Astrocyte (in vitro differentiated cells and primary cell): ENCODE results near the gene EML1. TPM values are rescaled to one million over a fixed set of nuclear protein-coding genes. Genes with fewer than 3 reads are reported as not detected.

Source experiments
- DNase-seq: peaks from one replicate; pipeline ENCODE4 v3.0.0-alpha.2; 2010; ENCODE audit warnings: low read depth
- FAIRE-seq: peaks from 2 replicates; lab custom pipeline; 2011; peaks lifted over from hg19 to GRCh38; lab: Jason Lieb, UNC
- H2AFZ ChIP-seq: 2 replicates; pipeline ENCODE4 v1.6.0; 2012; ENCODE audit warnings: low read depth, low read length, inconsistent platforms
- H3K27ac ChIP-seq: 2 replicates; pipeline ENCODE4 v1.5.1; 2011; ENCODE audit warnings: low read depth, low read length, inconsistent platforms
- H3K27me3 ChIP-seq: 2 replicates; pipeline ENCODE4 v1.6.0; 2011; ENCODE audit warnings: low read length, inconsistent platforms; ENCODE audit not compliant: insufficient read depth
- H3K36me3 ChIP-seq: 2 replicates; pipeline ENCODE4 v1.5.1; 2011; ENCODE audit warnings: low read length, inconsistent platforms; ENCODE audit not compliant: insufficient read depth
- H3K4me1 ChIP-seq: 2 replicates; pipeline ENCODE4 v1.5.1; 2011; ENCODE audit warnings: low read length, inconsistent platforms; ENCODE audit not compliant: insufficient read depth
- H3K4me2 ChIP-seq: 2 replicates; pipeline ENCODE4 v1.6.0; 2012; ENCODE audit warnings: low read length, inconsistent platforms
- H3K4me3 ChIP-seq: 2 replicates; pipeline ENCODE4 v1.5.1; 2011; ENCODE audit warnings: low read depth, mild to moderate bottlenecking, low read length, inconsistent platforms; ENCODE audit not compliant: insufficient read depth
- H3K79me2 ChIP-seq: 2 replicates; pipeline ENCODE4 v1.6.0; 2012; ENCODE audit warnings: mild to moderate bottlenecking, low read length, inconsistent platforms; ENCODE audit not compliant: insufficient read depth
- H3K9ac ChIP-seq: 2 replicates; pipeline ENCODE4 v1.6.0; 2012; ENCODE audit warnings: mild to moderate bottlenecking, low read length, inconsistent platforms
- H3K9me3 ChIP-seq: 2 replicates; pipeline ENCODE4 v1.5.1; 2012; ENCODE audit warnings: low read depth, mild to moderate bottlenecking, low read length, inconsistent platforms; ENCODE audit not compliant: insufficient read depth
- H4K20me1 ChIP-seq: 2 replicates; pipeline ENCODE4 v1.6.0; 2012; ENCODE audit warnings: low read length, inconsistent platforms; ENCODE audit not compliant: insufficient read depth
- H3K27ac Mint-ChIP-seq: one replicate; pipeline ENCODE4 v1.8.0; 2021; ENCODE audit warnings: mild to moderate bottlenecking, mixed read lengths; ENCODE audit not compliant: unreplicated experiment
- H3K27me3 Mint-ChIP-seq: one replicate; pipeline ENCODE4 v1.8.0; 2021; ENCODE audit warnings: low read depth, mixed read lengths; ENCODE audit not compliant: unreplicated experiment
- H3K36me3 Mint-ChIP-seq: one replicate; pipeline ENCODE4 v1.8.0; 2021; ENCODE audit warnings: low read depth, mixed read lengths; ENCODE audit not compliant: unreplicated experiment
- H3K4me1 Mint-ChIP-seq: one replicate; pipeline ENCODE4 v1.8.0; 2021; ENCODE audit warnings: low read depth, mixed read lengths; ENCODE audit not compliant: unreplicated experiment
- H3K4me3 Mint-ChIP-seq: one replicate; pipeline ENCODE4 v1.8.0; 2021; ENCODE audit warnings: mild to moderate bottlenecking, moderate library complexity, mixed read lengths; ENCODE audit not compliant: unreplicated experiment
- H3K9me3 Mint-ChIP-seq: one replicate; pipeline ENCODE4 v1.8.0; 2021; ENCODE audit warnings: mild to moderate bottlenecking, mixed read lengths; ENCODE audit not compliant: unreplicated experiment
- CTCF ChIP-seq: IDR thresholded peaks from 2 replicates; pipeline ENCODE4 v1.5.1; 2011; ENCODE audit warnings: low read depth, mild to moderate bottlenecking, inconsistent platforms, low read length, moderate library complexity; ENCODE audit not compliant: insufficient read depth
- EZH2 ChIP-seq: IDR thresholded peaks from 2 replicates; pipeline ENCODE4 v1.6.1; 2012; ENCODE audit warnings: mild to moderate bottlenecking, low read length, inconsistent platforms; ENCODE audit not compliant: insufficient read depth
- total RNA-seq: library from RNA; stranded (reverse); gene quantifications from 2 replicates; pipeline ENCODE4 v1.2.1, GENCODE V29; 2021

Gene EML1
- total RNA-seq, 1 donor from 2014 or later = 17.1 TPM

DNA sequence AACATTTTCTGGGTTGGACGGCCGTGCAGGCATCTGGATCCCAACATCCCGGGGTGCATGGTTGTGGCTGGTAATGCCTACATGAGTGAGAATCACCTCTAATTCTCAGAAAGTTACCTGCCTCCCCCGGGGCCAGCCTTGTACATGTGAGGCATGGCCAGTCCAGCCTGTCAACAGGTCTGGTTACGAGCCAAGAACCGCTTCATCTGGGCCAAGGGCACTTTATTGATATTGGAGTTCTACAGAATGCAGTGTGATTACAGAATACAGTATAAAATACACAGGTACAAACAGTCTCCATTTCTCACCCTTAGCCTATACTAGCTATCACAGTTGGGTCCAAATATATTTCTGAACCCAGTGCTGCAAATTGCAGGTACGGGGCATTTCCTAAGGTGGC, 187.1 kb downstream of the EML1 start:
- H3K9ac ChIP-seq = no peak overlapping the region
- H3K27me3 ChIP-seq = no peaks in the 10 kb centered on the region
- no peak overlapping the region for H3K4me3 Mint-ChIP-seq
- H3K27me3 Mint-ChIP-seq = no peaks in the 10 kb centered on the region
- H2AFZ ChIP-seq = no peak overlapping the region
- H3K27ac Mint-ChIP-seq = peak overlapping the region; percentile 41
- H3K4me3 ChIP-seq = no peak overlapping the region
- no peak for TF ChIP-seq EZH2
- no peak for TF ChIP-seq CTCF
- H3K36me3 ChIP-seq = no peaks in the 10 kb centered on the region
- peaks cover 2% of the 10 kb centered on the region for H3K4me1 Mint-ChIP-seq
- peaks cover 90% of the 10 kb centered on the region for H3K79me2 ChIP-seq
- H3K9me3 ChIP-seq = peaks cover 2% of the 10 kb centered on the region
- H3K4me2 ChIP-seq = no peak overlapping the region
- H4K20me1 ChIP-seq = peaks cover 56% of the 10 kb centered on the region
- FAIRE-seq (no peak), DNase-seq (no peak)
- no peak overlapping the region for H3K27ac ChIP-seq
- no peaks in the 10 kb centered on the region for H3K36me3 Mint-ChIP-seq
- H3K9me3 Mint-ChIP-seq = no peaks in the 10 kb centered on the region
- no peaks in the 10 kb centered on the region for H3K4me1 ChIP-seq

DNA sequence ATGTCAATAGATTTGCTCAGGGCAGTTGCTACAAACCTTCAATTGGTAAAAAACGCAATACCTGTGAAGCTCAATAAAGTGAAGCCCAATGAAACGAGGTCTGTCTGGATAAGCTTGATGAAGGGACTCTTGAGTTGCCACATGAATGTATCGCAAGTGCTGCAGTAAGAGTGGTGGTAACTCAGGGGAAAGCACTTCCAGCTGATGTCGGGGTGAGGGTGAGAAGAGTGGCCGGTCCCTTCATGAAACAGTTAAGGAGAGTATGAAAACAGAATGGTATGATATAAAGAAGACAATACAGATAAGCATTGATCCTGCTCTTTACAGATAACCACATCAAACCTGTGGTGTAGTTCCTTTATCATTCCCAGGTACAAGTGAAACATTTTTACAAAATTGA, 188.6 kb downstream of the EML1 start:
- FAIRE-seq = peak; percentile 17
- no peaks in the 10 kb centered on the region for H3K4me1 ChIP-seq
- no peak overlapping the region for H3K27ac Mint-ChIP-seq
- H3K27ac ChIP-seq = no peak overlapping the region
- H3K9ac ChIP-seq = no peak overlapping the region
- no peaks in the 10 kb centered on the region for H3K36me3 Mint-ChIP-seq
- no peak overlapping the region for H3K4me3 ChIP-seq
- no peak overlapping the region for H2AFZ ChIP-seq
- H4K20me1 ChIP-seq = peaks cover 54% of the 10 kb centered on the region
- H3K9me3 Mint-ChIP-seq = no peaks in the 10 kb centered on the region
- H3K27me3 ChIP-seq = no peaks in the 10 kb centered on the region
- H3K27me3 Mint-ChIP-seq = no peaks in the 10 kb centered on the region
- no peaks in the 10 kb centered on the region for H3K36me3 ChIP-seq
- H3K4me1 Mint-ChIP-seq = peaks cover 2% of the 10 kb centered on the region
- no peaks in the 10 kb centered on the region for H3K9me3 ChIP-seq
- TF ChIP-seq CTCF = no peak
- TF ChIP-seq EZH2 = no peak
- peaks cover 88% of the 10 kb centered on the region for H3K79me2 ChIP-seq
- H3K4me3 Mint-ChIP-seq = no peak overlapping the region
- H3K4me2 ChIP-seq = no peak overlapping the region
- DNase-seq = no peak

GRCh38 chr14:99982537-99983250, 189.5 kb downstream of the EML1 start:
- peak; percentile 80 for FAIRE-seq
- peaks cover 2% of the 10 kb centered on the region for H3K4me1 Mint-ChIP-seq

More at GRCh38 chr14:99982537-99983250, 189.5 kb downstream of the EML1 start:
- Histone ChIP-seq H3K27ac (no peak overlapping the region), H3K79me2 (peaks cover 85% of the 10 kb centered on the region), H3K27me3 (no peaks in the 10 kb centered on the region), H3K4me2 (no peak overlapping the region), H3K9me3 (no peaks in the 10 kb centered on the region), H3K9ac (no peak overlapping the region), H4K20me1 (peaks cover 51% of the 10 kb centered on the region), H3K4me1 (no peaks in the 10 kb centered on the region), H2AFZ (no peak overlapping the region), H3K4me3 (no peak overlapping the region), H3K36me3 (no peaks in the 10 kb centered on the region)
- peak; percentile 29 for DNase-seq
- Mint-ChIP-seq H3K27ac (no peak overlapping the region), H3K36me3 (no peaks in the 10 kb centered on the region), H3K27me3 (no peaks in the 10 kb centered on the region), H3K4me3 (no peak overlapping the region), H3K9me3 (no peaks in the 10 kb centered on the region)
- TF ChIP-seq EZH2 = no peak
- TF ChIP-seq CTCF = peak; percentile 97
